CD8-positive, alpha-beta memory T cell (primary cell): Measurements from ENCODE around the gene PPP2R3A. TPM values are rescaled to one million over a fixed set of nuclear protein-coding genes. Genes with fewer than 3 reads are reported as not detected.
"Not testable (repeated sequence)": the region's sequence is repeated elsewhere in the genome, so short reads cannot be mapped to it uniquely, and the experiment has no call there.

Experiments used
- CTCF ChIA-PET: fragments of 350-600 bp; sonication (Branson Sonifier 250); formaldehyde crosslinking; loops from one replicate; lab custom pipeline; 2021; ENCODE audit warnings: antibody characterized with exemption; lab: Charles Lee
- POLR2A ChIA-PET: fragments of 350-600 bp; sonication (Branson Sonifier 250); formaldehyde crosslinking; loops from one replicate; lab custom pipeline; 2021; ENCODE audit warnings: antibody characterized with exemption; lab: Charles Lee
- DNase-seq, 5 donors: peaks; one replicate each; pipeline versions ENCODE4 v3.0.0 to v3.0.0-alpha.2; 2020 to 2022; ENCODE audit warnings: mixed read lengths in 1 of 5
- H3K27ac ChIP-seq: one replicate; pipeline ENCODE4 v1.7.0; 2013; ENCODE audit warnings: low read depth, mild to moderate bottlenecking, low read length, moderate library complexity
- H3K27me3 ChIP-seq: 2 replicates; pipeline ENCODE4 v1.7.0; 2013; ENCODE audit warnings: low read length, mild to moderate bottlenecking; ENCODE audit not compliant: insufficient read depth, poor library complexity, severe bottlenecking
- H3K36me3 ChIP-seq: 2 replicates; pipeline ENCODE4 v1.7.0; 2013; ENCODE audit warnings: mild to moderate bottlenecking, low read length, moderate library complexity; ENCODE audit not compliant: insufficient read depth
- H3K4me1 ChIP-seq: 2 replicates; pipeline ENCODE4 v1.7.0; 2013; ENCODE audit warnings: mild to moderate bottlenecking, low read length, moderate library complexity; ENCODE audit not compliant: insufficient read depth
- H3K4me3 ChIP-seq: 2 replicates; pipeline ENCODE4 v1.7.0; 2013; ENCODE audit warnings: mild to moderate bottlenecking, low read length
- H3K9me3 ChIP-seq: 2 replicates; pipeline ENCODE4 v1.7.0; 2013; ENCODE audit warnings: mild to moderate bottlenecking, low read length
- H3K27ac Mint-ChIP-seq, 8 donors: one replicate each; pipeline ENCODE4 v1.8.0; 2020 to 2021; ENCODE audit warnings: mixed read lengths in 8 of 8, mild to moderate bottlenecking in 6 of 8, inconsistent platforms in 3 of 8, moderate library complexity in 3 of 8
- H3K27me3 Mint-ChIP-seq, 2 donors: one replicate each; pipeline ENCODE4 v1.8.0; 2020 to 2021; ENCODE audit warnings: mixed read lengths in 2 of 2, mild to moderate bottlenecking in 1 of 2, moderate library complexity in 1 of 2
- H3K36me3 Mint-ChIP-seq, 3 donors: one replicate each; pipeline ENCODE4 v1.8.0; 2020 to 2021; ENCODE audit warnings: mixed read lengths in 3 of 3, inconsistent platforms in 1 of 3, mild to moderate bottlenecking in 1 of 3
- H3K4me1 Mint-ChIP-seq, 3 donors: one replicate each; pipeline ENCODE4 v1.8.0; 2020 to 2021; ENCODE audit warnings: mixed read lengths in 3 of 3, inconsistent platforms in 1 of 3, mild to moderate bottlenecking in 1 of 3
- H3K4me3 Mint-ChIP-seq, 7 donors: one replicate each; pipeline ENCODE4 v1.8.0; 2020 to 2021; ENCODE audit warnings: mixed read lengths in 7 of 7, mild to moderate bottlenecking in 6 of 7, moderate library complexity in 4 of 7, inconsistent platforms in 2 of 7
- H3K9me3 Mint-ChIP-seq, 5 donors: one replicate each; pipeline ENCODE4 v1.8.0; 2020 to 2022; ENCODE audit warnings: mixed read lengths in 5 of 5, mild to moderate bottlenecking in 3 of 5, moderate library complexity in 2 of 5, inconsistent platforms in 1 of 5
- polyA plus RNA-seq: library from polyadenylated mRNA; unstranded; fragments of 300-500 nt; fragmentation: Illumina TruSeq; gene quantifications from one replicate; pipeline ENCODE4 v1.2.3, GENCODE V29; 2021
- total RNA-seq, 2 experiments: library from RNA; stranded (reverse); gene quantifications; one replicate each; pipeline ENCODE4 v1.2.3, GENCODE V29; 2021

The PPP2R3A gene
- total and polyA plus RNA-seq, 3 experiments from 2014 or later = 0.04 to 0.22 (median 0.18) TPM

GRCh38 chr3:136119783-136120182 lies 154.3 kb downstream of the PPP2R3A start:
- H3K27ac ChIP-seq, H3K9me3 Mint-ChIP-seq, H3K4me1 ChIP-seq, DNase-seq, CTCF ChIA-PET, H3K27ac Mint-ChIP-seq, H3K4me1 Mint-ChIP-seq, POLR2A ChIA-PET, H3K36me3 ChIP-seq, H3K27me3 ChIP-seq, H3K4me3 Mint-ChIP-seq, H3K27me3 Mint-ChIP-seq, H3K4me3 ChIP-seq, H3K9me3 ChIP-seq: not testable (repeated sequence)
- peaks cover 0 to 35% (median 4%) of the 10 kb centered on the region in 3 donors for H3K36me3 Mint-ChIP-seq

DNA sequence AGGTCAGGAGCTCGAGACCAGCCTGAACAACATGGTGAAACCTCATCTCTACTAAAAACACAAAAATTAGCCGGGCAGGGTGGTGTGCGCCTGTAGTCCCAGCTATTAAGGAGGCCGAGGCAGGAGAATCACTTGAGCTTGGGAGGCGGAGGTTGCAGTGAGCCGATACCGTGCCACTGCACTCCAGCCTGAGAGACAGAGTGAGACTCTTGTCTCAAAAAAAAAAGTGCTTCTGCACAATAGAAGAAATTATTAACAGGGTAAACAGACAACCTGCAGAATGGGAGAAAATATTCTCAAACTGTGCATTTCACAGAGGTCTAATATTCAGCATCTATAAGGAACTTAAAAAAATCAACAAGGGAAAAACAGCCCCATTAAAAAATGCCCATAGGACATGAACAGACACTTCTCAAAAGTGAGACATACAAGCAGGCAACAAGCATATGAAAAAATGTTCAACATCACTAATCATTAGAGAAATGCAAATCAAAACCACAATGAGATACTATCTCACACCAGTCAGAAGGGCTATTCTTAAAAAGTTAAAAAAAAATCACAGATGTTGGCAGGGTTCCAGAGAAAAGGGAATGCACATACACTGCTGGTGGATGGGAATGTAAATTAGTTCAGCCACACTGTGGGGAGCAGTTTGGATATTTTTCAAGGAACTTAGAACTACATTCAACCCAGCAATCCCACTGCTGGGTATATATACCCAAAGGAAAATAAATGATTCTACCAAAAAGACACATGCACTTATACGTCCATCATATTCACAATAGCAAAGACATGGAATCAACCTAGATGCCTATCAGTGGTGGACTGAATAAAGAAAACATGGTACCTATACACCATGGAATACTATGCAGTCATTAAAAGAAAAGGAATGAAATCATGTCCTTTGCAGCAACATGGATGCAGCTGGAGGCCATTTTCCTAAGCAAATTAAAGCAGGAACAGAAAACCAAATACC lies 155.1 kb downstream of the PPP2R3A start:
- CTCF ChIA-PET = no interaction called here
- peaks cover 0 to 2% (median 0%) of the 10 kb centered on the region in 5 donors for H3K9me3 Mint-ChIP-seq
- H3K27ac ChIP-seq = no peak overlapping the region
- H3K27me3 Mint-ChIP-seq = peaks cover 7 to 8% of the 10 kb centered on the region in 2 donors
- no peak overlapping the region for H3K4me3 ChIP-seq
- no peaks in the 10 kb centered on the region for H3K4me1 ChIP-seq
- no peak overlapping the region for H3K4me3 Mint-ChIP-seq
- H3K36me3 Mint-ChIP-seq = peaks cover 0 to 28% (median 3%) of the 10 kb centered on the region in 3 donors
- H3K36me3 ChIP-seq = no peaks in the 10 kb centered on the region
- no peak for DNase-seq
- no peaks in the 10 kb centered on the region for H3K9me3 ChIP-seq
- H3K4me1 Mint-ChIP-seq = no peaks in the 10 kb centered on the region
- no peaks in the 10 kb centered on the region for H3K27me3 ChIP-seq
- POLR2A ChIA-PET = no interaction called here
- no peak overlapping the region for H3K27ac Mint-ChIP-seq

DNA sequence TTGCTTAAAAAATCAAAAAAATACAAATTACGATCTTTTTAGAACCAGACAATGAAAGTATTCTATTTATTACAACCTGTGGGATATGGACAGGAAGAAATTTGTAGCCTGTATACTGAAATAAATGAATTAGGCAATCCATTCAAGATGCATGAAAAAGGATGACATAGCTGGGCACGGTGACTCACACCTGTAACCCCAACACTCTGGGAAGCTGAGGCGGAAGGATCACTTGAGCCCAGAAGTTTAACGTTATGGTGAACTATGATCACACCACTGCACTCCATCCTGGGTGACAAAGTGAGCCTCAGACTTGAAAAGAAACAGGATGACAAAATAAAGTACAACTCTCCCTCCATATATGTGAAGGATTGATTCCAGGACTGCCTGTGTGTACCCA lies 156.5 kb downstream of the PPP2R3A start:
- POLR2A ChIA-PET = no interaction called here
- Mint-ChIP-seq H3K27me3 (peaks cover 5 to 6% of the 10 kb centered on the region in 2 donors), H3K36me3 (peaks cover 0 to 14% (median 4%) of the 10 kb centered on the region in 3 donors)

GRCh38 chr3:136131647-136132046 lies 166.1 kb downstream of the PPP2R3A start:
- H3K9me3 Mint-ChIP-seq = peaks cover 0 to 14% (median 3%) of the 10 kb centered on the region in 5 donors
- H3K4me1 Mint-ChIP-seq, H3K4me3 ChIP-seq, CTCF ChIA-PET, H3K27me3 ChIP-seq, H3K9me3 ChIP-seq, DNase-seq, H3K27me3 Mint-ChIP-seq, POLR2A ChIA-PET, H3K36me3 ChIP-seq, H3K4me3 Mint-ChIP-seq, H3K36me3 Mint-ChIP-seq, H3K4me1 ChIP-seq, H3K27ac Mint-ChIP-seq, H3K27ac ChIP-seq: not testable (repeated sequence)

More for the DNA sequence above, 156.5 kb downstream of the PPP2R3A start:
- Mint-ChIP-seq H3K9me3 (peaks cover 0 to 3% (median 0%) of the 10 kb centered on the region in 5 donors), H3K4me3 (no peak overlapping the region), H3K4me1 (no peaks in the 10 kb centered on the region), H3K27ac (no peak overlapping the region)
- no peak for DNase-seq
- CTCF ChIA-PET = no interaction called here
- no peaks in the 10 kb centered on the region for H3K4me1 ChIP-seq
- no peaks in the 10 kb centered on the region for H3K27me3 ChIP-seq
- H3K9me3 ChIP-seq = no peaks in the 10 kb centered on the region
- no peak overlapping the region for H3K4me3 ChIP-seq
- H3K36me3 ChIP-seq = no peaks in the 10 kb centered on the region
- no peak overlapping the region for H3K27ac ChIP-seq

DNA sequence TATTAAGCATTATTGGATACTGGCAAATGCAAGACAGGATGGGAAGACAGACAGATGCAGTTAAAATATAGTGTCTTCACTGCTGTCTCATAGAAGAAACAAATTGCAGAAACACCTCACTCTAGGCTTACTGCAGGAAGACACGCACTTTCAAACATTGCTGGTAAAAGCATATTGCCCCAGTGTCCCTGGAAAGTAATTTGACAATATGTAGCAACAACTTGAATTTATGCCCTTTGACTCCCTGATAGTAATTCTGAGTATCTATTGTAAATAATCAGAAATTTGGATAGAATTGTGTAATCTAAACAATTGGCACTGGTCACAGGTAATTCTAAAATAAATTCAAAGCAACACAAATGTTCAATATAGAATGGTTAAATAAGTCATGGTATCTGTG lies 168.6 kb downstream of the PPP2R3A start:
- Histone ChIP-seq H3K4me3 (no peak overlapping the region), H3K27me3 (no peaks in the 10 kb centered on the region), H3K4me1 (no peaks in the 10 kb centered on the region), H3K36me3 (no peaks in the 10 kb centered on the region), H3K27ac (no peak overlapping the region), H3K9me3 (no peaks in the 10 kb centered on the region)
- POLR2A ChIA-PET = no interaction called here
- Mint-ChIP-seq H3K4me1 (peaks cover 0 to 1% (median 0%) of the 10 kb centered on the region in 3 donors), H3K27me3 (no peaks in the 10 kb centered on the region), H3K9me3 (no peaks in the 10 kb centered on the region), H3K4me3 (no peak overlapping the region), H3K27ac (no peak overlapping the region), H3K36me3 (no peaks in the 10 kb centered on the region)
- CTCF ChIA-PET = no interaction called here
- no peak for DNase-seq

GRCh38 chr3:136135039-136135802 lies 169.7 kb downstream of the PPP2R3A start:
- H3K4me1 ChIP-seq = no peaks in the 10 kb centered on the region
- no peaks in the 10 kb centered on the region for H3K27me3 ChIP-seq
- no peaks in the 10 kb centered on the region for H3K36me3 ChIP-seq
- Mint-ChIP-seq H3K36me3 (no peaks in the 10 kb centered on the region), H3K4me1 (peaks cover 0 to 1% (median 0%) of the 10 kb centered on the region in 3 donors), H3K27me3 (no peaks in the 10 kb centered on the region), H3K4me3 (no peak overlapping the region), H3K9me3 (no peaks in the 10 kb centered on the region), H3K27ac (peak overlapping the region in 1 of 8 donors; percentile 63)
- DNase-seq = no peak
- ChIA-PET POLR2A (no interaction called here), CTCF (no interaction called here)
- H3K4me3 ChIP-seq = no peak overlapping the region
- no peak overlapping the region for H3K27ac ChIP-seq
- no peaks in the 10 kb centered on the region for H3K9me3 ChIP-seq

DNA sequence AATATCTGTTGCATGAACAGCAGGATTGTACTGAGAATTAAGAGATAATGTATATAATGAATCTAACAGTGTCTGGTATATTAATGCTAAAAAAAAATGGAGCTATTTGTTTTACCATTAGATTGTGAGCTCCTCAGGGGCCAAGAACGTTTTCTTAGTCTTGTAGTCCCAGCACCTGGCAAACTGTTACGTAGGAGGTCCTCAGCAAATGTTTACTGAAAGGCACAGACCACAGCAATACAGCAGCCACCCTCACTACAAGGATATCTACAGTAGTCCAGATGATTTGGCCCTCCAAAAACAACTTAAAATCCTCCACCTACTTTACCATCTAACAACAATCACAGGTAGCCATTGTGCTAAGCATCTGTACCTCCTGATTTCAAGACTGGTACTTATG lies 170.9 kb downstream of the PPP2R3A start:
- Mint-ChIP-seq H3K9me3 (no peaks in the 10 kb centered on the region), H3K4me1 (peaks cover 6 to 8% (median 8%) of the 10 kb centered on the region in 3 donors), H3K36me3 (no peaks in the 10 kb centered on the region), H3K27me3 (no peaks in the 10 kb centered on the region), H3K4me3 (no peak overlapping the region), H3K27ac (no peak overlapping the region)
- no peaks in the 10 kb centered on the region for H3K9me3 ChIP-seq
- H3K27ac ChIP-seq = no peak overlapping the region
- ChIA-PET POLR2A (no interaction called here), CTCF (no interaction called here)
- H3K27me3 ChIP-seq = no peaks in the 10 kb centered on the region
- no peaks in the 10 kb centered on the region for H3K36me3 ChIP-seq
- no peak overlapping the region for H3K4me3 ChIP-seq
- DNase-seq = no peak
- no peaks in the 10 kb centered on the region for H3K4me1 ChIP-seq

GRCh38 chr3:136141291-136141785 lies 175.8 kb downstream of the PPP2R3A start:
- Histone ChIP-seq H3K4me3 (no peak overlapping the region), H3K27ac (no peak overlapping the region), H3K36me3 (no peaks in the 10 kb centered on the region), H3K4me1 (no peaks in the 10 kb centered on the region), H3K9me3 (no peaks in the 10 kb centered on the region), H3K27me3 (no peaks in the 10 kb centered on the region)
- Mint-ChIP-seq H3K27me3 (no peaks in the 10 kb centered on the region), H3K27ac (peak overlapping the region; percentile 24 to 64 (median 50)), H3K36me3 (no peaks in the 10 kb centered on the region), H3K4me1 (peaks cover 22 to 34% (median 26%) of the 10 kb centered on the region in 3 donors), H3K4me3 (no peak overlapping the region), H3K9me3 (no peaks in the 10 kb centered on the region)
- CTCF ChIA-PET = no interaction called here
- POLR2A ChIA-PET = no interaction called here
- no peak for DNase-seq
